Thyroid gland (tissue), 4 donors: ENCODE measurements around the gene PPP2R2D.

Experiments
- POLR2A ChIP-seq, 2 donors: fragments of 450-650 bp; IDR thresholded peaks; one replicate each; pipeline ENCODE4 v1.6.1; 2017; ENCODE audit warnings: antibody characterized with exemption in 2 of 2, mild to moderate bottlenecking in 2 of 2, moderate library complexity in 1 of 2
- TF ChIP-seq, protein P1 (sequence below), 6 experiments: fragments of 200-600 bp in 3 of 6; fragments of 450-650 bp in 3 of 6; sonication (generic) in 3 of 6; IDR thresholded peaks; one replicate each; pipeline ENCODE4 v1.5.1; 2016 to 2019; ENCODE audit warnings: antibody characterized with exemption in 6 of 6, mild to moderate bottlenecking in 2 of 6, inconsistent platforms in 1 of 6, moderate library complexity in 1 of 6

DNA sequence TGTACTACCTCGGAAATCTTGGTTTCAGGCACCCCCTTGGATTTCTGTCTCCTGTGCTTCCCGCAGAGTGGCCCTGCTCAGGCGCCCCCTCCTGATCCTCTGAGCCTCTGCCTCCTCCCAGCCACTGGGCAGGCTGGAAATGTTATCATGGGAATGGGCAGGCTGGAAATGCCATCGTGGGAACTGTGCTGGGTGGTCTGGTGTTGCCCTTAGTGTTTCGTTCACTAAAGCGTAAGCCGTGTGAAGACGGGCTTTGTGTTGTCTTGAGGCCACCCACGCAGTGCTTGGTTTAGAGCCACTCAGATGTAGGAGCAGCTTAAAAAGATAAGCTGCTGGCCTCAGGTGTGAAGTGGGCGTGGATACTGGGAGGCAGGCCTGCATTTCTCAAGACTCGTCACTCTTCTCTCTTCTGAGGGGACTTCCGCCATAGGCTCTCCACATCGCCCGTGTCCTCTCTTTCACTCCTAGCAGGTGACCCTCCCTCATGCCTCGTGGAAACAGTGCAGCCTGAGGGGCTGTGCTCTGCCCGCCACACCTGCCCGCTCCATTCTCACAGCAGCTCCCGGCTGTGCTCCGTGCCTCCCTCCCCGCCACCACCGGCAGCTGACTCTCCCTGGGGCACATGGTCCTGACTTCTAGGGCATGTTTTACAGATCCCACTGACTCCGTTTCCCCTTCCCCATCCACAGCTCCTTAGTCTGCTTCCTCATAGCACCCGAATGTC, 28.5 kb downstream of the PPP2R2D start:
- TF ChIP-seq, protein P1, sequence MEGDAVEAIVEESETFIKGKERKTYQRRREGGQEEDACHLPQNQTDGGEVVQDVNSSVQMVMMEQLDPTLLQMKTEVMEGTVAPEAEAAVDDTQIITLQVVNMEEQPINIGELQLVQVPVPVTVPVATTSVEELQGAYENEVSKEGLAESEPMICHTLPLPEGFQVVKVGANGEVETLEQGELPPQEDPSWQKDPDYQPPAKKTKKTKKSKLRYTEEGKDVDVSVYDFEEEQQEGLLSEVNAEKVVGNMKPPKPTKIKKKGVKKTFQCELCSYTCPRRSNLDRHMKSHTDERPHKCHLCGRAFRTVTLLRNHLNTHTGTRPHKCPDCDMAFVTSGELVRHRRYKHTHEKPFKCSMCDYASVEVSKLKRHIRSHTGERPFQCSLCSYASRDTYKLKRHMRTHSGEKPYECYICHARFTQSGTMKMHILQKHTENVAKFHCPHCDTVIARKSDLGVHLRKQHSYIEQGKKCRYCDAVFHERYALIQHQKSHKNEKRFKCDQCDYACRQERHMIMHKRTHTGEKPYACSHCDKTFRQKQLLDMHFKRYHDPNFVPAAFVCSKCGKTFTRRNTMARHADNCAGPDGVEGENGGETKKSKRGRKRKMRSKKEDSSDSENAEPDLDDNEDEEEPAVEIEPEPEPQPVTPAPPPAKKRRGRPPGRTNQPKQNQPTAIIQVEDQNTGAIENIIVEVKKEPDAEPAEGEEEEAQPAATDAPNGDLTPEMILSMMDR (IDR thresholded peaks at IDR 0.05): no peak
- no peak for TF ChIP-seq POLR2A (IDR thresholded peaks at IDR 0.05)
